MM.1S (cell line): ENCODE measurements around the gene CA9.
A peak's percentile ranks its signal among the peaks of the same experiment; 100 is the strongest.

Experiments used
- DNase-seq: peaks from one replicate; pipeline ENCODE4 v3.0.0-alpha.2; 2015
- H2AFZ ChIP-seq: fragments of 300-600 bp; sonication (generic); 2 replicates; pipeline ENCODE4 v1.6.0; 2016; ENCODE audit warnings: antibody characterized with exemption, low read length
- H3F3A ChIP-seq: fragments of 300-600 bp; sonication (generic); 2 replicates; pipeline ENCODE4 v1.6.1; 2016; ENCODE audit warnings: mild to moderate bottlenecking, antibody characterized with exemption, low read length, moderate library complexity, mixed read lengths; ENCODE audit not compliant: insufficient read depth
- H3K27ac ChIP-seq: fragments of 300-600 bp; sonication (generic); 2 replicates; pipeline ENCODE4 v1.5.1; 2016; ENCODE audit warnings: mild to moderate bottlenecking, low read length
- H3K27me3 ChIP-seq: fragments of 300-600 bp; sonication (generic); replicated peaks from 2 replicates; pipeline ENCODE4 v1.6.0; 2016; ENCODE audit warnings: low read length; ENCODE audit not compliant: insufficient read depth
- H3K36me3 ChIP-seq: fragments of 300-600 bp; sonication (generic); replicated peaks from 2 replicates; pipeline ENCODE4 v1.6.1; 2016; ENCODE audit warnings: mild to moderate bottlenecking, low read length, mixed read lengths; ENCODE audit not compliant: insufficient read depth
- H3K4me1 ChIP-seq: fragments of 300-600 bp; sonication (generic); 2 replicates; pipeline ENCODE4 v1.6.1; 2016; ENCODE audit warnings: low read length, mixed read lengths
- H3K4me2 ChIP-seq: fragments of 300-600 bp; sonication (generic); 2 replicates; pipeline ENCODE4 v1.6.0; 2016; ENCODE audit warnings: low read depth, low read length
- H3K4me3 ChIP-seq: fragments of 300-600 bp; sonication (generic); 2 replicates; pipeline ENCODE4 v1.5.1; 2016; ENCODE audit warnings: low read length, mixed read lengths
- H3K79me2 ChIP-seq: fragments of 300-600 bp; sonication (generic); 2 replicates; pipeline ENCODE4 v1.6.1; 2016; ENCODE audit warnings: mixed run types, low read length, mixed read lengths
- H3K9ac ChIP-seq: fragments of 300-600 bp; sonication (generic); 2 replicates; pipeline ENCODE4 v1.6.1; 2016; ENCODE audit warnings: low read length, mixed read lengths
- H3K9me2 ChIP-seq: fragments of 300-600 bp; sonication (generic); replicated peaks from 2 replicates; pipeline ENCODE4 v1.6.1; 2016; ENCODE audit warnings: mild to moderate bottlenecking, low read length, mixed read lengths; ENCODE audit not compliant: insufficient read depth
- H3K9me3 ChIP-seq: fragments of 300-600 bp; sonication (generic); replicated peaks from 2 replicates; pipeline ENCODE4 v1.6.1; 2016; ENCODE audit warnings: mild to moderate bottlenecking, low read length, mixed read lengths; ENCODE audit not compliant: insufficient read depth
- H4K20me1 ChIP-seq: fragments of 300-600 bp; sonication (generic); 2 replicates; pipeline ENCODE4 v1.6.1; 2016; ENCODE audit warnings: mild to moderate bottlenecking, low read length, moderate library complexity, mixed read lengths; ENCODE audit not compliant: insufficient read depth
- CTCF ChIP-seq: fragments of 300-600 bp; sonication (generic); IDR thresholded peaks from 2 replicates; pipeline ENCODE4 v1.5.1; 2016; ENCODE audit warnings: antibody characterized with exemption, low read length, mixed read lengths
- EZH2 ChIP-seq: fragments of 300-600 bp; sonication (generic); optimal IDR thresholded peaks from 2 replicates; pipeline ENCODE3; 2017; ENCODE audit warnings: low read depth, mild to moderate bottlenecking, antibody characterized with exemption, low read length, mixed read lengths
- EZH2phosphoT487 ChIP-seq: fragments of 300-600 bp; sonication (generic); IDR thresholded peaks from 2 replicates; pipeline ENCODE4 v1.6.1; 2018; ENCODE audit warnings: antibody characterized with exemption, low read length

Gene CA9

GRCh38 chr9:35653611-35654010 is 20.1 kb upstream of the CA9 start:
- no peak overlapping the region for H3K27ac ChIP-seq
- no peaks in the 10 kb centered on the region for H3K9me2 ChIP-seq
- no peak overlapping the region for H3K4me2 ChIP-seq
- H2AFZ ChIP-seq: no peak overlapping the region
- no peaks in the 10 kb centered on the region for H3K27me3 ChIP-seq
- H3K4me3 ChIP-seq: no peak overlapping the region
- DNase-seq: no peak
- 0 out of 2 replicates have a peak, but pooled peaks cover 4% of the 10 kb centered on the region for H3K4me1 ChIP-seq
- H3F3A ChIP-seq: peaks cover 13% of the 10 kb centered on the region
- no peaks in the 10 kb centered on the region; the same call in 1 of the 2 replicates for H3K79me2 ChIP-seq
- no peaks in the 10 kb centered on the region for H3K36me3 ChIP-seq
- no peaks in the 10 kb centered on the region for H4K20me1 ChIP-seq
- TF ChIP-seq EZH2phosphoT487 (no peak), EZH2 (no peak), CTCF (no peak)
- no peak overlapping the region for H3K9ac ChIP-seq
- H3K9me3 ChIP-seq: no peaks in the 10 kb centered on the region

GRCh38 chr9:35656348-35656747 is 17.4 kb upstream of the CA9 start:
- H3K4me1 ChIP-seq: peaks cover 13% of the 10 kb centered on the region; the same call in 1 of the 2 replicates
- H3K36me3 ChIP-seq: no peaks in the 10 kb centered on the region
- H3K79me2 ChIP-seq: peaks cover 14% of the 10 kb centered on the region
- no peak overlapping the region for H3K27ac ChIP-seq
- H3K27me3 ChIP-seq: no peaks in the 10 kb centered on the region
- H3K4me3 ChIP-seq: no peak overlapping the region
- TF ChIP-seq EZH2phosphoT487: no peak
- no peak for TF ChIP-seq EZH2
- TF ChIP-seq CTCF: no peak
- H3K9me3 ChIP-seq: no peaks in the 10 kb centered on the region
- no peak for DNase-seq
- H3F3A ChIP-seq: peaks cover 20% of the 10 kb centered on the region
- H3K4me2 ChIP-seq: no peak overlapping the region
- no peak overlapping the region for H3K9ac ChIP-seq
- H4K20me1 ChIP-seq: no peaks in the 10 kb centered on the region
- H2AFZ ChIP-seq: no peak overlapping the region
- no peaks in the 10 kb centered on the region for H3K9me2 ChIP-seq

- no peaks in the 10 kb centered on the region for H4K20me1 ChIP-seq
- H3K9me2 ChIP-seq: no peaks in the 10 kb centered on the region
- peak overlapping the region; percentile 91; the same call in 1 of the 2 replicates for H3K27ac ChIP-seq
- peaks cover 14% of the 10 kb centered on the region for H3K79me2 ChIP-seq
- no peaks in the 10 kb centered on the region for H3K27me3 ChIP-seq
- peak overlapping the region; percentile 33; the same call in 1 of the 2 replicates for H3K4me3 ChIP-seq
- TF ChIP-seq EZH2phosphoT487 (no peak), EZH2 (no peak), CTCF (no peak)
- peak overlapping the region; percentile 37; the same call in 1 of the 2 replicates for H3K9ac ChIP-seq
- peak overlapping the region; percentile 44 for H2AFZ ChIP-seq
- H3F3A ChIP-seq: peaks cover 20% of the 10 kb centered on the region
- no peaks in the 10 kb centered on the region for H3K36me3 ChIP-seq
- no peaks in the 10 kb centered on the region for H3K9me3 ChIP-seq
- no peak for DNase-seq
- H3K4me2 ChIP-seq: peak overlapping the region; percentile 89
- H3K4me1 ChIP-seq: peaks cover 13% of the 10 kb centered on the region; the same call in 1 of the 2 replicates
Observed at GRCh38 chr9:35656831-35657545, 16.7 kb upstream of the CA9 start.
